Measurements from ENCODE around the gene UPF1.
"Not testable (repeated sequence)": the region's sequence is repeated elsewhere in the genome, so short reads cannot be mapped to it uniquely, and the experiment has no call there.

UPF1 gene

DNA sequence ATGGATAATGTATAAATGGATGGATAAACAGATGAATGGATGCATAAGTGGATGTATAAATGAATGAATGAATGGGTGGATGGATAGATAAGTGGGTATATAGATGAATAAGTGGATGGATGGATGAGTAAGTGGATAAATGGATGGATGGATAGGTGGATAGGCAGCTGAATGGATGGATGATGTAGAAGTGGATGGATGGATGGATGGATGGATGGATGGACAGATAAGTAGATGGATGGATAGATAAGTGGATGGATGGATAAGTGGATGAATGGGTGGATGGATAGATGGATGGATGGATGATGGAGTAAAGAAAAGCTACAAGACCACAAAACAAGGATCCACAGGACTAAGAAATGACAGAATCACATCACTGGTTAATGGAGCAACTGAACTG, 31.7 kb upstream of the UPF1 start:
- no peak for DNase-seq

DNA sequence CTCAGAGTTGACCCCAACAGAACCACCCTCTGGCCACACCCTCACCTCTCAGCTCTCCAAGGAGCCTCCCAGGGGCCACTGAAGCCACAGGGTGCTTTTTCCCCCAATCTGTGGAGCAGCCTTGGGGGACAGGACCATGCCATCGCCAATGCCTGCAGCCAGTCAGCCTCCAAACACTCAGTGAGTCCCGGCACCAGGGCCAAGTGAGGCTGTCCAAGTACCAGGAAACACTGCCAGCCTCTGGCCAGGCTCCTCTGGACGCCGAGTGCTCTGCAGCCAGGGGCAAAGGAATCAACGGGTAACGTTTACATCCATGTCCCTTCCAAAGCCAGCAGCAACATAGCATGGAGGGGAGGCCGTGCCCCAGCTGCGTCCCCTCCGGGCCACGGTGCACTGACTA, 31.1 kb upstream of the UPF1 start:
- no peak for DNase-seq

DNA sequence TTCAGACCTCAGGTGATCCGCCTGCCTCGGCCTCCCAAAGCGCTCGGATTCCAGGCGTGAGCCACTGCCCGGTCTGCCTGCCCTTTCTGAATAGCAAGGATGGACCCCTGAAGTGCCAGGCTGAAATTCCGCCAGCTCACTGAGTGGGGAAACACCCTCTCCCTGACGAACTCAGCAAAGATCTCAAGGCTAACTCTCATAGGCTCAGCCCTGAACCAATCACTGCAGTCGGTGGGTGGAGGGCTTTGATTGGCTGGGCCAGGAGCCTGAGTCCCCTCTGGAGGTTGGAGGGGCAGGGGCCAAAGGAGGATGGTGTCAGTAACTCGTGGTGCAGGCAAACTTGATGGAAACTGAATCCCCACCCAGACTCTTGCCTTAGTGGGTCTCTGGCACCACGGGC, 29.4 kb upstream of the UPF1 start:
- DNase-seq, result no peak

- no peak for DNase-seq
Observed at GRCh38 chr19:18803550-18804138, 28.1 kb upstream of the UPF1 start.

DNA sequence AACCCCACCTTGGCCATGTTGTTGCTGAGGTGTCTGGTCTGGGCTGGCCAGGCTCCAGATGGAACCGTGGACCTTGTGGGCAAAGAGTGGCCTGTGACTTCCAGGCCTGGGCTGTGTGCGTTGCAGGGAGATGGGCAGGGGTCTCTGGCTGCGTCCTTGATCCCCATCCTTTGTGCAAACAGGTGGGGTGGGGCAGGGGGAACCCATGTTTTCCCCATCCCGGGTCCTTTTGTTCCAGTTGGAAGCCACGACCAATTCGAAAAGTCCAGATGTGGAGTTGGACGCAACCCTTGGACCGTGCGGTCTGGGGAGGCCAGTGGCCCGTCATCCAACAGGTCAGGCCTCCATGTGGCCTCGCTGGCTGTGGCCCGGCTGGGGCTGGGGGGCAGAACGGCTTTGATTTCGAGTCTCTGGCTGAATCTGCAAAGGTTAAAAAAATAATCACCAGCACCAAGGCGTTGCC, 27.6 kb upstream of the UPF1 start:
- no peak for DNase-seq

DNA sequence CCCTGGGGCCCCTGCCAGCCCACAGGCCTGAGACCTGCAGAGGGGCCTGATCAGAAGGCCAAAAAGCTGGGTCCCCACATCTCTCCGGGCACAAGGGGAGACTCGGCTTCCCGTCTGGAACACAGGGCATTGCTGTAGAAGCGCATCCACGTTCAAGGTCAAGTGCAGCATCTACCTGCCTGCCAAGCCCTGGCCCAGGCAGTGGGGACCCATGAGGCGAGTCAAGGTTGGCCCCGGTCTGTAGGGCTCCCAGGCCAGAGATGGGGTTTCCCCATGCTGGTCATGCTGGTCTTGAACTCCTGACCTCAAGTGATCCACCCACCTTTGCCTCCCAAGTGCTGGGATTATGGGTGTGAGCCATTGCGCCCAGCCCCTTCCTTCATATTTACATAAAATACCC, 27.1 kb upstream of the UPF1 start:
- DNase-seq, result no peak

GRCh38 chr19:18807861-18808331, 23.9 kb upstream of the UPF1 start:
- DNase-seq, result no peak

GRCh38 chr19:18809149-18809868, 22.4 kb upstream of the UPF1 start:
- DNase-seq, result no peak

DNA sequence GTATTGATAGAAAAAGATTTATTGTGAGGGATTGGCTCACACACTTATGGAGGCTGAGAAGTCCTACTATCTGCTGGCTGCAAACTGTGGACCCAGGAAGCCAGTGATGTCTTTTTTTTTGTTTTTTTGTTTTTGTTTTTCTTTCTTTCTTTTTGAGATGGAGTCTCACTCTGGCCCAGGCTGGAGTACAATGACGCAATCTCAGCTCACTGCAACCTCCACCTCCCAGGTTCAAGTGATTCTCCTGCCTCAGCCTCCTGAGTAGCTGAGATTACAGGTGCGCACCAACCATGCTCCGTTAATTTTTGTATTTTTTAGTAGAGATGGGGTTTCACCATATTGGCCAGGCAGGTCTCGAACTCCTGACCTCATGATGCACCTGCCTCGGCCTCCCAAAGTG, 20.1 kb upstream of the UPF1 start:
- DNase-seq, result not testable (repeated sequence)

DNA sequence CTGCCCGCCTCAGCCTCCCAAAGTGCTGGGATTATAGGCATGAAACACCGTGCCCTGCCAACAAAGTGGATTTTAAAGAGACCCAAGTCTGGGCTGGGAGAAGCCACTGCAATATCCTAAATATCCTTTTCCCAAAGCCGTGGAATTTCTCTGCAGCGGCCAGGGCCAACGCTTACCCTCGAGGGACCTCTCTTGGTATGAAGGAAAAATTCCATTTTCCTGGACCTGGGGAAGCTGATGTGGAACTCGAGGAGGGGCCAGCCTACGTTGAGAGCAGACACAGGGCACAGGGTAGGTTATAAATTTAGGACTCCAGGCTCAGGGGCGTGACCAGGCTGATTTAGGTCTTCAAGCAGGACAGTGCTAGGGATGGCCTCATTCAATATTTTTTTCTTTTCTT, 17.7 kb upstream of the UPF1 start:
- no peak for DNase-seq

GRCh38 chr19:18815673-18816072, 16.1 kb upstream of the UPF1 start:
- DNase-seq, result no peak

- not testable (repeated sequence) for DNase-seq
Observed at GRCh38 chr19:18816645-18817044, 15.1 kb upstream of the UPF1 start.

DNA sequence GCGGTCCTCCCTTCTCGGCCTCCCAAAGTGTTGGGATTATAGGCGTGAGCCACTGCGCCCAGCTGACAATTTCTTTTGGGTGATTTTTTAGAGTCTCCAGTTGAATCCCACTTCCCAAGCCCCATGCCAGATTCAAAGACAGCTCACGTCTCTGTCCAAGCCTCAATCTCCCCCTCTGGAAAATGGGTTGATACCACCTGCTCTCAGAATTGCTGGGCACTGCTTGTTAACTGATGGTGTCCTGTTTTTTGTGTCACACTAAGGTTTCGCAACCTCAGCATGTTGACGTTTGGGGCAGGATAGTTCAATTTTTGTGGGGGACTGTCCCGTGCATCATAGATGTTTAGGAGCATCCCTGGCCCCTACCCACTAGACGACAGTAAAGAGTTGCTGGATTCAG, 14.2 kb upstream of the UPF1 start:
- DNase-seq, result no peak

DNA sequence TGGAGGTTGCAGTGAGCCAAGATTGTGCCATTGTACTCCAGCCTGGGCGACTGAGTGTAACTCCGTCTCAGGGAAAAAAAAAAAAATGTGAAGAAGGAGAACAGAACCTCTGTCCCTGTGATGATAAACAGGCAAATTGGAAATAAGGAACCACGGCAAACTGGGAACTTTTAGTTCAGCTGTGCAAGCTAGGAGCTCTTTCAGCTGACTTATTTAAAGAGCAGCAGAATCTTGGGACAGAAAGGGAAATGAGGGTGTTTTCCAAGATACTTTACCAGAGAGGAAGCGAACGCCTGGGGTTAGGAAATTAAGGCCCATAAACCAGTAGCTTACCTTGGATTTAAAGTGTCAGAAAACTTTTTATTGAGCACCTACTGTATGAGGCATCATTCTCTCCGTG, 3.0 kb upstream of the UPF1 start:
- no peak for DNase-seq

DNA sequence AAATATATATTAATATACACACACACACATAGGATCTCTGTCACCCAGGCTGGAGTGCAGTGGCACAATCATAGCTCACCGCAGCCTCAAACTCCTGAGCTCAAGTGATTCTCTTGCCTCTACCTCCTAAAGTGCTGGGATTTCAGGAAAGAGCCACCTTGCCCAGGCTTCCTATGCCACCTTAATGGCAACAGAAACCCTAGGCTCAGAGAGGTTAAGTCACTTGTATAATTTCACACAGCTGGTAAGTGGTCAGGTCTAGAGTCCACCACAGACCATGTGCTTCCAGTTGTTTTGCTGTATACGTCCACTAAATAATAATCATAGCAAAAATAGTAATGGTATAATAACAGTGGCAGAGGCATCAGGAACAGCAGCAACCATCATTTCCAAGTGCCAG, 1.3 kb upstream of the UPF1 start:
- DNase-seq, result no peak

DNA sequence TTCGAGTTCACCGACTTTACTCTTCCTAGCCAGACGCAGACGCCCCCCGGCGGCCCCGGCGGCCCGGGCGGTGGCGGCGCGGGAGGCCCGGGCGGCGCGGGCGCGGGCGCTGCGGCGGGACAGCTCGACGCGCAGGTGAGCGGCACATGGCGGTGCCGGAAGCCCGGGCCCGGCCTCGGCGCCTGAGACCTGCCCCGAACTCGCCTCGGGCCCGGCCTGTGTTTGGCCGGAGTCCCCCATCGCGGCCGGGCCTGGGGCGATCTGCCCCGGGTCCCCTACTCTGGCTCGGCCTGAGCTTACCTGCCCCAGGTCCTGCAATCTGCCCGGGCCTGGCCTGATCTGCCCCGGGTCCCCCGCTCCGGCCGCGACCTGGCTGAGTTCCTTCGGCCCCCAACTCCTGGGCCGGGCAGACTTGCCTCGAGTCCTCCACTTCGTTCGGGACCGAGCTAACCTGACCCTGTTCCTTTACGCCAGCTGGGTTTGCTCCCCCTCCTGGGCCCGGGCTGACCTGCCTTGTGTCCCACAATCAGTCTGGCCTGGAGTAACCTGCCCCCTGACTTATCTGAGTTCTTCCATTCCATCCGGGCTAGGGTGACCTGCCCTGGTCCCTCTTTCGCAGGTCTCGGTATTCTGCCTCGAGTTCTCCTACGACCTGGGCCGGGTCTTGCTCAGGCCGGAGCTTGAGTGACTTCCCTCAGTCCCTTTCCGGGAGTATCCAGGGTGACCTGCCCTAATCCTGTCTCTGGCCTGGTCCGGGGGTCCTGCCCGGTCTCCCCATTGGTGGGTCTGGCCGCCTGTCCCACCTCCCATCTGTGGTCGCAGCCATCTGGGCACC, 764 bp downstream of the UPF1 start:
- DNase-seq, result no peak

DNA sequence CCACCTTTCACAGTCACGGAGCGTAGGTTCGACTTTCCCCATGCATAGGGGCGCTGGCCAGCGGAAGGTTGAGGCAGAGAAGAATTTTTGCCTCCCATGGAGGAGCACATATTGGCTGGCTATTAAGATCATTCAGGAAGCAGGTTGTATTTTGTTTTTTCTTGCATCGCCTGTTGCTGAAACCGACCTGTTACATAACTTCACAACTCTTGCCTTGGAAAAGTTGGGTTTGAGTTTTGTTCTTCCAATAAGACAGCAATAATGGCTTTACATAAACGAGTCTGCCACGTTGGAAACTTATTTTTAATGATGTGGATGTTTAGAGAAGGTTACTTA, 1.4 kb downstream of the UPF1 start:
- no peak for DNase-seq

- no peak for DNase-seq
Observed at GRCh38 chr19:18833849-18834643, 2.3 kb downstream of the UPF1 start.

- DNase-seq, result no peak
Observed at GRCh38 chr19:18834644-18834984, 2.9 kb downstream of the UPF1 start.

- no peak for DNase-seq
Observed at GRCh38 chr19:18839465-18840287, 7.9 kb downstream of the UPF1 start.

GRCh38 chr19:18840288-18841267, 8.8 kb downstream of the UPF1 start:
- DNase-seq, result no peak

Data from stimulated activated CD4-positive, alpha-beta T cell treated with anti-CD3 and anti-CD28 coated beads, Interleukin-2, amount 100 ng/mL, for 48 hours (primary cell).